ENCODE results near the gene CPED1. TPM values are rescaled to one million over a fixed set of nuclear protein-coding genes. Genes with fewer than 3 reads are reported as not detected.

Gene CPED1
- total RNA-seq, 1 experiment from 2014 or later: 0.39 TPM

GRCh38 chr7:121304102-121304658, 315.7 kb downstream of the CPED1 start:
- no peaks in the 10 kb centered on the region for H3K9me3 ChIP-seq (ENCODE audit: control insufficient read depth, insufficient read depth, low read depth, low read length)
- DNase-seq (ENCODE audit: low read depth, low spot score) (no peak), ATAC-seq (no peak)
- no peak overlapping the region for H3K27ac ChIP-seq (ENCODE audit: low read length)
- no peaks in the 10 kb centered on the region for H3K27me3 ChIP-seq (ENCODE audit: control insufficient read depth, insufficient read depth, low read length)
- no TSS peak for BruUV-seq (replicated peaks)
- H3K36me3 ChIP-seq (ENCODE audit: control insufficient read depth, insufficient read depth, low read length): no peaks in the 10 kb centered on the region
- CTCF ChIA-PET: no interaction called here
- POLR2A ChIA-PET: no interaction called here
- H3K4me1 ChIP-seq (ENCODE audit: control insufficient read depth, insufficient read depth, low read length): peaks cover 2% of the 10 kb centered on the region; the same call in 1 of the 2 replicates
- TF ChIP-seq TCF7L2 (IDR thresholded peaks at IDR 0.05; ENCODE audit: low read depth, low read length): no peak
- no peak for TF ChIP-seq CTCF (IDR thresholded peaks at IDR 0.05)
- no peak for TF ChIP-seq SIN3A (IDR thresholded peaks at IDR 0.05; ENCODE audit: borderline replicate concordance, insufficient read depth, low read depth, low read length)
- TF ChIP-seq REST (IDR thresholded peaks at IDR 0.05; ENCODE audit: insufficient read depth in 1 of 2, low read depth in 2 of 2, low read length in 1 of 2): no peak
- TF ChIP-seq POLR2AphosphoS5 (IDR thresholded peaks at IDR 0.05; ENCODE audit: low read depth, low read length): no peak
- in situ Hi-C loops (cut with HindIII; ENCODE audit: low pct_unique_long_range_greater_than_20kb, low sequenced_read_pairs) (no loop called here), intact Hi-C loops (cut with micrococcal nuclease; ENCODE audit: unreplicated experiment) (no loop called here)
- H3K4me3 ChIP-seq (ENCODE audit: low read depth in 2 of 2, low read length in 2 of 2): no peak overlapping the region

GRCh38 chr7:121305109-121305508, 316.6 kb downstream of the CPED1 start:
- BruUV-seq (replicated peaks): no TSS peak
- DNase-seq (ENCODE audit: low read depth, low spot score): no peak
- intact Hi-C loops (cut with micrococcal nuclease; ENCODE audit: unreplicated experiment): no loop called here
- Histone ChIP-seq H3K9me3 (ENCODE audit: control insufficient read depth, insufficient read depth, low read depth, low read length) (no peaks in the 10 kb centered on the region), H3K4me3 (ENCODE audit: low read depth in 2 of 2, low read length in 2 of 2) (no peak overlapping the region), H3K27me3 (ENCODE audit: control insufficient read depth, insufficient read depth, low read length) (no peaks in the 10 kb centered on the region), H3K27ac (ENCODE audit: low read length) (no peak overlapping the region), H3K4me1 (ENCODE audit: control insufficient read depth, insufficient read depth, low read length) (no peaks in the 10 kb centered on the region; the same call in 1 of the 2 replicates), H3K36me3 (ENCODE audit: control insufficient read depth, insufficient read depth, low read length) (no peaks in the 10 kb centered on the region)
- no peak for ATAC-seq
- ChIA-PET POLR2A (no interaction called here), CTCF (no interaction called here)
- in situ Hi-C loops (cut with HindIII; ENCODE audit: low pct_unique_long_range_greater_than_20kb, low sequenced_read_pairs): no loop called here
- TF ChIP-seq POLR2AphosphoS5 (IDR thresholded peaks at IDR 0.05; ENCODE audit: low read depth, low read length): no peak
- no peak for TF ChIP-seq TCF7L2 (IDR thresholded peaks at IDR 0.05; ENCODE audit: low read depth, low read length)
- no peak for TF ChIP-seq REST (IDR thresholded peaks at IDR 0.05; ENCODE audit: insufficient read depth in 1 of 2, low read depth in 2 of 2, low read length in 1 of 2)
